GM18858 (cell line): Measurements from ENCODE around the gene TNFRSF9.

Experiments used
- ATAC-seq: cut with Tn5 transposase; IDR thresholded peaks from one replicate; pipeline ENCODE4 v1.9.1; 2021; ENCODE audit not compliant: unreplicated experiment

Gene TNFRSF9

DNA sequence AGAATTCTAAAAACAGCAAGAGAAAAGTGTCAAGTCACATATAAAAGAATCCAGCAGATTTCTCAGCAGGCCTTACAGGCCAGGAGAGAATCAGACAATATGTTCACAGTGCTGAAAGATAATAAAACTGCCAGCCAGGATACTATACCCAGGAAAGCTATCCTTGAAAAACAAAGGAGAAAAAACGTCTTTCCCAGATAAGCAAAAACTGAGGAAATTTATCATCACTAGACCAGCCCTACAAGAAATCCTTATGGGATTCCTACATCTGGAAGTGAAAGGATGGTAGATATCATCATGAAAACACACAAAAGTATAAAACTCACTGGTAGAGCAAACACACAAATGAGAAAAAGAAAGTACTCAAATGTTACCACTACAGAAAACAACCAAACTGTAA, 62.6 kb downstream of the TNFRSF9 start:
- no peak for ATAC-seq

- ATAC-seq = no peak
Measured at GRCh38 chr1:7873801-7874795, 66.5 kb downstream of the TNFRSF9 start.

- no peak for ATAC-seq
Measured at GRCh38 chr1:7871136-7871535, 69.5 kb downstream of the TNFRSF9 start.

DNA sequence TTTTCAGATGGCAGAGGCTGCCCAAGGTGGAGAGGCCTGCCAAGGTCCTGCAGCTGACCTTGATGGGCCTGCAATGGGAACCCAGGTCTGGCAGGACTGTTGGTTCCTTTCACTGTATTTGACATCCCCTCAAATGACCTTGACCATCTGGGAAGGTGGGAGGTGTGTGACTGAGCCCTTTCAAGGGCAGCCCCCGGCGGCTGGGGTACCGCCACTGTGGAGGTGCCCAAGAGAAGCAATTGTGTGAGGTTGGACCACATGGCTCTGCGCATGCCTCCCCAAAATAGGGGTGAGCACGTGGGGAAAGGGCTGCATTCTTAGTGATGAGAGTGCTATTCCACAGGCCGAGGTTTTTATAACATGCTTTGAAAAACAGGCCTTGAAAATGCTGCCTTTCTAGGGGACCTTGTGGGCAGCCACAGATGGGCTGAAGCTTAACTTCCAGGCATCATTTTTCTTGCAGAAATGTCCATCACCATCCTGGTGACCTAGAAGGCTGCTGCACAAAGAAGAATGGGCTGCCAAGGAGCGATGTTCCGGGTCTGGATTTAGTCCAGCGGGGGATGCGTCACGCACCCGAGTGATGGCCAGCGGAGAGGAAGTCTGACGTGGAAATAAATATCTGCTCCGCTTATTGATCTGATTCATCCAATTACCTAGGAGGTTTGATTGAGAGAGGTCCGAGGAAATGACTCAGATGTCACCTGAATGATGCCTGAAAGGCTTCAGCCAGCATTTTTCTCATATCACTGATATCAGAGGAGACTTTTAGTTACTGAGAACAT, 71.3 kb downstream of the TNFRSF9 start:
- no peak for ATAC-seq

DNA sequence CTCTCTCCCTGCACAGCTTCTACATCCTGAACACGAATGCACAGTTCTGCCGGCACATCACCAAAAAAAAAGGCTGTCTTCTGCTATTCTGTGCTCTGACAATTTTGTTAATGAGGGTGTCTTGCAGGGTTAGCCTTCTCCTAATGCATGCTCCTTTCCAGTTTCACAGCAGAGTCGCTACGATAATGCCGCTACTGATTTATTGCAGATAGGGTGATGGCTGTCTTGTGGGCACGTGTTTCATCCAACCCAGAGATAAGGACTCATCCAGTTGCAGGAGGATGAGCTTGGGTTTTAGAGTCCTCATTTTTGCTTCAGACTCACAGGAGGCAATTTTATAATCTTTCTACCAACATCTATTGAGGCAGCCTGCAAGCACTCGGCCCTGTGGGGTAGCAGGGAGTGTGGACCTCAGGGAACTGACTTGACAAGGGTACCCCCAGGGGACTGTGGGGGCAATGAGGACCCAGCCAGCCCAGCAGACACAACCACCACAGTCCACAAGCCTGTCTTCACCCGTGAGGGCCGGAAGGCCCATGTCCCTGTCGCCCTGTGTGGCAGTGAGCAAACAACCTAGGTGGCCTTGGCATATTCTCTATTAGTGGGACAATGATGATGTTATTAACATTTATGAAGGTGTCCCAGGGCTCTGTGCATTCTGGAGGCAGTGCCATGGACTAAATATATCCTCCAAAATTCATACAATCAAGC, 72.4 kb downstream of the TNFRSF9 start:
- ATAC-seq = no peak

DNA sequence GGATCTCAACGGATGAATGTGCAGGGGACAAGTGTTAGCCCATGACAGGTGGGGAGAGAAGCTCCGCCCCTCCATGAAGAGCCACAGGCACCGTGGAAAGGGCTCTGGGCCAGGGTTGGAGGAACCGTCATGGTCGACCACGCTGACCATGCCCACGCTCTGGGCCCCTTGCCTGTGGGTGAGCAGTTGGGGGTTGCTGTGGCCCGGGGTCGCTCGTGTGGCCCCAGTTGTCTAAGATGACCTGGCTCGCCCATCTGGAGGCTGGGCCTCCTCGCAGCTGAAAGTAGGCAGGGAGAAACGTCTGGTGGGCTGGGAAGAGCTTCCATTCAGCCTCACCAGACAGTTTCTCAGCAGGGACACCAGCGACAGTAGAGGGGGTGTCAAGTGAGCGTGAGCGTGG, 74.7 kb downstream of the TNFRSF9 start:
- ATAC-seq = no peak
